ENCODE data around the gene RELCH. TPM values are rescaled to one million over a fixed set of nuclear protein-coding genes. Genes with fewer than 3 reads are reported as not detected.

Gene RELCH
- total RNA-seq, 4 donors from 2014 or later, result 11.2 to 71.3 (median 26.5) TPM

DNA sequence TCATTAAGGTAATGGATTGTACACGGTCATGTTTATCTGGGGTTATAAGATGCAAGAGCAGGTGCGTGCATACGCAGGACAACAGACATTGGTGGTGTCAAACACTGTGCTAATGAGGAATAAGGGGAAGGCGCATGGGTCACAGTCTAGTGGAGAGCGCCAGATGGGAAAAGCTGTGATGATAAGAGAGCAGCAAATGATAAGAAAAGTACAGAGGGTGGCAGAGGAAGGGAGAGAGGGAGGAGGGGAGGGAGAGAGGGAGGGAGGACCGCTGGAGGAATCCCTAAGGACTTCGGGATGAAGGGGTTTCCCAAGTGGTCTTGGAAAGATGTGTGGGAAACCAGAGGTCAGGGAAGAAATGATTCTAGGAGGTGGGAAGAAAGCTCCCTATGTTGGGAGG is 140.9 kb downstream of the RELCH start:
- Histone ChIP-seq H3K36me3 (no peaks in the 10 kb centered on the region), H3K4me1 (peaks cover 0 to 9% of the 10 kb centered on the region in 2 donors), H3K27me3 (peaks cover 11 to 29% of the 10 kb centered on the region in 2 donors), H3K9me3 (no peaks in the 10 kb centered on the region), H3K4me3 (no peak overlapping the region), H3K27ac (no peak overlapping the region)
- no peak for DNase-seq
- intact Hi-C loops (cut with DNase I; ENCODE audit: low total_unique reads), result no loop called here
- TF ChIP-seq, protein P1, sequence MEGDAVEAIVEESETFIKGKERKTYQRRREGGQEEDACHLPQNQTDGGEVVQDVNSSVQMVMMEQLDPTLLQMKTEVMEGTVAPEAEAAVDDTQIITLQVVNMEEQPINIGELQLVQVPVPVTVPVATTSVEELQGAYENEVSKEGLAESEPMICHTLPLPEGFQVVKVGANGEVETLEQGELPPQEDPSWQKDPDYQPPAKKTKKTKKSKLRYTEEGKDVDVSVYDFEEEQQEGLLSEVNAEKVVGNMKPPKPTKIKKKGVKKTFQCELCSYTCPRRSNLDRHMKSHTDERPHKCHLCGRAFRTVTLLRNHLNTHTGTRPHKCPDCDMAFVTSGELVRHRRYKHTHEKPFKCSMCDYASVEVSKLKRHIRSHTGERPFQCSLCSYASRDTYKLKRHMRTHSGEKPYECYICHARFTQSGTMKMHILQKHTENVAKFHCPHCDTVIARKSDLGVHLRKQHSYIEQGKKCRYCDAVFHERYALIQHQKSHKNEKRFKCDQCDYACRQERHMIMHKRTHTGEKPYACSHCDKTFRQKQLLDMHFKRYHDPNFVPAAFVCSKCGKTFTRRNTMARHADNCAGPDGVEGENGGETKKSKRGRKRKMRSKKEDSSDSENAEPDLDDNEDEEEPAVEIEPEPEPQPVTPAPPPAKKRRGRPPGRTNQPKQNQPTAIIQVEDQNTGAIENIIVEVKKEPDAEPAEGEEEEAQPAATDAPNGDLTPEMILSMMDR (IDR thresholded peaks at IDR 0.05), result no peak
- TF ChIP-seq POLR2A (IDR thresholded peaks at IDR 0.05), result no peak

DNA sequence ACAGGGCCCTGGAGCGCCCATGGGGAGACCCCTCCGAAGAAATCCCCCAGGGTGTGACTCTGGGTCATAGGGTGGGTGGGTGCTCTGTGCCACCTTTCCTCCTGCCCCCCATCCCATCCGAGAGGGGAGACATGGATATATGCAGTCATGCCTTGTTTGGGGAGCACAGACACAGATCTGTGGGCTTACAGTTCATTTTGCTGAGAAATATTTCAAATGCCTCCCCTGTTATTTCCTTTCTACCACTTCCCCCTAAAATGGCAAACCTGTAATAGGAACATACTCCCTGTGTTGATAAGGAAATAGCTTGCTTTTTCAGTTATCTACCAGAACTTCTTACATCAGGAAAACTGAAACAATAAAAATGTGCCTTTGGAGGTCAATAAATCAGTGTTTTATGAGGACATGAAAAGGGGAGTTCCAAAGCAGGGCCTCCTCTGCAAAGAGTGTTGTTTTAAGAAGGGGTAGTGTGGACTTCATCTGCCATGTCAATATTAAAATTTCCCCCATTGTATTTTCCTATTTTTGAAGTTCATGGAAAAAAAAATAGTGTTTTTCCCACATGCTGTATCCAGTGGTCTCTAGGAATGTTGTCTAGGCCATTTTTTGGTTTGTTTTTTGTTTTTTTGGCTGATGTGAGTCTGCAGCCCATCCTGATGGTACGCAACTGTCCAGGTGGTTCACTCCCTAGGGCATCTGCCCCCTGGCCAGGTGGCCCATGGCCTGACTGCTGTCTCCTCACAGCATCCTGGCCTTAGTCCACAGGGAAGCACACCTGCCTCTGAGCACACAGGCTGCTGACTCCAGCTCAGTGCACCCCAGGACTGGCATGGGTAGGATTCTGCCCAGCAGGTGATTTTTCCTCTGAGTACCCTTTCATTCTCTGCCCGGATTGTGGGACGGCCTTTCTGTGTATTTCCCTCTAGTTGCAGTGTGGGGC is 141.8 kb downstream of the RELCH start:
- Histone ChIP-seq H3K4me3 (no peak overlapping the region), H3K27me3 (peaks cover 11 to 29% of the 10 kb centered on the region in 2 donors), H3K4me1 (peaks cover 0 to 9% of the 10 kb centered on the region in 2 donors), H3K27ac (no peak overlapping the region), H3K36me3 (no peaks in the 10 kb centered on the region), H3K9me3 (no peaks in the 10 kb centered on the region)
- TF ChIP-seq, protein P1 (IDR thresholded peaks at IDR 0.05), result no peak
- no peak for TF ChIP-seq POLR2A (IDR thresholded peaks at IDR 0.05)
- intact Hi-C loops (cut with DNase I; ENCODE audit: low total_unique reads), result no loop called here
- DNase-seq, result no peak

DNA sequence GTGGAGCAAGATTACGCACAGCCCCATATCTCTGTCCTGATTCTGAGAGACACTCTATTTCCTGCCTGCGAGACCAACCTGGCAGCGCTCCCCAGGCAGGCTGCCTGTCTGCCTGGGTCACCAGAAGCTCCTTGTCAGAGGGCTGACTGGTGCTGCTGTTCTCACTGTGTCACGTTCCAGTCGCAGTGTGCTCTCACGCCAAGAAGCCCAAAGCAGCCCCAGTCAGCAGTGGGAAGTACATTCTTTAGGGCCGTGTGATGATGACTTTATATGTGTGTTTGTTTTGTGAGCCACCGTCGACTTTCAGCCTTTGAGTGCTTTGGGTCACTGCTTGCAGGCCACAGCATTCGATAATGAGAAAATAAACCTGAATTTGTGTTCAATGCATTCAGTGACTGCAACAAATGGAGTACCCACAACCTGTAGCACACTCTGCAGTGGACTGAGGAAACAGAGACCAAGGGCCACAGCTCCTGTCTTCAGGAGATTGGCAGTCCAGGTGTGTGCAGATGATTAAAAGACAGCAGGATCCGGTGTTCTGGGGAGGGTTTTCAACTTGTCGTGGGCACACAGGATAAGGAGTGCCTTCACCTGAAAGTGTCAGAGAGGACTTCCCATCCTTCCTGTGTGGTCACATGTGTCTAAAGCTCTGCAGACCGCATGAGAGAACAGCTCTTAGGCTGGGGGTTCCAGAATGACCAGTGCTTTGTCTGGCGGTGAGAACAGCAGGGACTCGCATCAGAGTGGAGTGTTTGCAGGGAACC is 142.8 kb downstream of the RELCH start:
- Histone ChIP-seq H3K27ac (no peak overlapping the region), H3K4me1 (peaks cover 0 to 9% of the 10 kb centered on the region in 2 donors), H3K4me3 (no peak overlapping the region), H3K27me3 (peaks cover 11 to 29% of the 10 kb centered on the region in 2 donors), H3K9me3 (no peaks in the 10 kb centered on the region), H3K36me3 (no peaks in the 10 kb centered on the region)
- DNase-seq, result no peak
- intact Hi-C loops (cut with DNase I; ENCODE audit: low total_unique reads), result no loop called here
- TF ChIP-seq, protein P1 (IDR thresholded peaks at IDR 0.05), result no peak
- no peak for TF ChIP-seq POLR2A (IDR thresholded peaks at IDR 0.05)

DNA sequence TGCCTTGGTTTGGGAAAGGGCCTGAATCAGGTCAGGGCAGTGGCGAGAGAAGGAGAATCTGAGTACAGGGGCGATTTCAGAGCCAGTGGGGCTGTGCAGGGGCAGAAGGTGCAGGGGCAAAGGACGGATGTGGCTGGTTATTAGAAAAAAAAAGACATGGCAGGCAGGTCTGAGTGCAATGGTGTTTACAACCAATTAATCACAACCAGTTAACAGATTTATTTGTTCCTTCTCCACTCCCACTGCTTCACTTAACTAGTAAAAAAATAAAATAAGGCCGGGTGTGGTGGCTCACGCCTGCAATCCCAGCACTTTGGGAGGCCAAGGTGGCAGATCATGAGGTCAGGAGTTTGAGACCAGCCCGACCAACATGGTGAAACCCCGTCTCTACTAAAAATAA is 143.6 kb downstream of the RELCH start:
- intact Hi-C loops (cut with DNase I; ENCODE audit: low total_unique reads), result no loop called here

More for the DNA sequence above, 143.6 kb downstream of the RELCH start:
- Histone ChIP-seq H3K27me3 (peaks cover 8 to 29% of the 10 kb centered on the region in 2 donors), H3K4me3 (no peak overlapping the region), H3K9me3 (no peaks in the 10 kb centered on the region), H3K27ac (no peak overlapping the region), H3K4me1 (peaks cover 0 to 5% of the 10 kb centered on the region in 2 donors), H3K36me3 (no peaks in the 10 kb centered on the region)
- no peak for DNase-seq
- TF ChIP-seq POLR2A (IDR thresholded peaks at IDR 0.05), result no peak
- TF ChIP-seq, protein P1 (IDR thresholded peaks at IDR 0.05), result no peak

All from uterus (tissue), 4 donors.